HUDEP-2 (cell line): ENCODE results near the gene ASTN2.
A peak's percentile ranks its signal among the peaks of the same experiment; 100 is the strongest.

Experiments
- DNase-seq, 76 experiments: peaks; one replicate each; lab custom pipeline; 2025; ENCODE audit not compliant: unreplicated experiment in 76 of 76; lab: John Stamatoyannopoulos, UW

Gene ASTN2

DNA sequence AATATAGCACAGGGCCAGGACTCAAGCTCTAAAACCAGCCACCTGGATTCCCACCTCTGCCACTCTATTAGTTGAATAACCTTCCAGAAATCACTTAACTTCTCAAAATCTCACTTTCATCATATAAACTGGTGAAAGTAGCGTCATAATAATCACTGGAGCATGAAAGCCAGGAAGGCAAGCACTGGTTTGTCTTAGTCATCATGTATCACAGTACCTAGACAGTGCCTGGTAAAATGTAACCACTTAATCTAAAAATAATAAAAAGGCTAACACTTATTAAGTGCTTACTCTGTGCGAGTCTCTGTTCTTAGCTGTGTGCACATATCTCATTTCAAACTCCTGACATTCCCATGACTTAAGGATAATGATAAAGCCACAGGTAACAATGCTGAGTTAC, 109.4 kb downstream of the ASTN2 start:
- no peak for DNase-seq

DNA sequence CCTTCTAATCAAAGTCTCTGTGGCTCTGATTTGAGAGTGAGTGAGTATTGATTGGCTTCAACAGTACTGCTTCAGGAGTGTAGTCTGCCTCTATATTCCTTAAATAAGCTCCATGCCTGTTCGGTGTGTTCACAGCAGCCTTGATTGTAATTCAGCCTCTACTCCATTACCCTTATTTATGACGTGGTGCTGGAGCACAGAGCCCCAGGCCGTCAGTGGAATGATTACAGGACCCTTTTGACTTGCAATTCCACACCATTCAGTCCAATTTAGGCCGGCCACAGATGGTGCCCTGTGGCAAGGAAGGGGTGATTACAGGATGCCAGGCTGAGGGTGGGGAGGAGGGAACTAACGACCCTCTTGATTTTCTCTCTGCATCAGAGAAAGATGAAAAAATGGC, 110.3 kb downstream of the ASTN2 start:
- no peak for DNase-seq

- no peak for DNase-seq
Observed at GRCh38 chr9:117303643-117304230, 111.1 kb downstream of the ASTN2 start.

- DNase-seq = no peak
Observed at GRCh38 chr9:117302487-117302886, 112.4 kb downstream of the ASTN2 start.

- no peak for DNase-seq
Observed at GRCh38 chr9:117300371-117301110, 114.3 kb downstream of the ASTN2 start.

- DNase-seq = no peak
Observed at GRCh38 chr9:117296453-117296852, 118.4 kb downstream of the ASTN2 start.

DNA sequence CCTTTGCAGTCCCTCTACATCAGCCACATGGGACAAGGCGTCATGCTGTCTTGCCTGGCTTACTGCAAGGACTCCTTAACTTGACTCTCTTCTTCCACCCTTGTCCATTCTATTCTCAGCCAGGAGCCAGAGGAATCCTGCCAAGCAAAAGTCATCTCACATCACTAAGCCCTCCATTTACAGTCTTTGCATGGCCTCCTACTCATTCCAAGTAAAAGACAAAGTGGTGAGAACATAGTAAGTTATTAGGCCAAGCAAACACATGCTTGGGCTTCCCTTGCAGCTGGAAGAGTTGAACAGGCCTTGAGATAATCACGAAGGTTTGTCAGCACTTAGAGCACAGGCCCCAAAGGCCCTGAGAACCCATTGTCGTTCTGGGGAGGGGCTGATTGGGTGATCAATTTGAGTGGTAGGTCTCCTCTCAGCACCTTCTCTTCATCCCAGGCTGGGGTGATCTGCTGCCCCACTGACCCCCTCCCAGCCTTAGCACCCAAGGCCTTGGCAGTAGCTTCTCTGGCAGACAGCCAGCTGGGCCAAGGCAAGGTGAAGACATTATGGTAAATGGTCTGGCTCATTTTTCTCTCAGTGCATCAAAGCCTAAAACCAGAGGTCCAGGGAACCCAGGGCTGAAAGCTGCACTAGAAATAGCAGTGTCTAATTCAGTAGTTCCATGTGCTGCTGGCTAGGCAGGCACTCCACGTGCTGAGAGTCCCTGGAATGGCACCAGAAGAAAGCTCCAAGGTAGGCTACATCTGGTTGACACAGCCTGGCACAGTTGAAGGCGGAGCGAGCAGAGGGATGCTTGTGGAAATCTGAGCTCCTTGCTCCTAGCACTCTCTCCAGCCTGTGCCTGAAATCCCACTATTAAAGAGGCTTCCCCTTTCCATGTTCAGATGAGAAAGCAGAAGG, 121.4 kb downstream of the ASTN2 start:
- DNase-seq = no peak

- DNase-seq = peak in 1 of 76 experiments; percentile 0
Observed at GRCh38 chr9:117290856-117291622, 123.8 kb downstream of the ASTN2 start.

GRCh38 chr9:117290306-117290840, 124.5 kb downstream of the ASTN2 start:
- no peak for DNase-seq

DNA sequence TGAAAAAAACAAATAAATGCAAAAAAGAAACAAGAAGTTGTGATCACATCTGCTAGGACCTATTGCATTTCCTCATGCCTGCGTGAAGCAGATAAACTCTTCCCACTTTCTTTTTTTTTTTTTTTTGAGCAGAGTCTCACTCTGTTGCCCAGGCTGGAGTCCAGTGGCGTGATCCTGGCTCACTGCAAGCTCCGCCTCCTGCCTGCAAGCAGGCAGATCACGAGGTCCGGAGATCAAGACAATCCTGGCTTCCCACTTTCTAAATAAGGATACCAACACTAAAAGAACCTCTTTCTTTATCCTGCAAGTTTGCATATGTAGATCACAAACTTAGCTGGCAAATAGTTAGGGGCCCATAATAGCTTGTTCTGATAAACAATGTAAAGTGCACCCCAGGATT, 128.6 kb downstream of the ASTN2 start:
- DNase-seq = no peak

GRCh38 chr9:117284414-117284813, 130.4 kb downstream of the ASTN2 start:
- DNase-seq = no peak

- DNase-seq = no peak
Observed at GRCh38 chr9:117282541-117282940, 132.3 kb downstream of the ASTN2 start.

DNA sequence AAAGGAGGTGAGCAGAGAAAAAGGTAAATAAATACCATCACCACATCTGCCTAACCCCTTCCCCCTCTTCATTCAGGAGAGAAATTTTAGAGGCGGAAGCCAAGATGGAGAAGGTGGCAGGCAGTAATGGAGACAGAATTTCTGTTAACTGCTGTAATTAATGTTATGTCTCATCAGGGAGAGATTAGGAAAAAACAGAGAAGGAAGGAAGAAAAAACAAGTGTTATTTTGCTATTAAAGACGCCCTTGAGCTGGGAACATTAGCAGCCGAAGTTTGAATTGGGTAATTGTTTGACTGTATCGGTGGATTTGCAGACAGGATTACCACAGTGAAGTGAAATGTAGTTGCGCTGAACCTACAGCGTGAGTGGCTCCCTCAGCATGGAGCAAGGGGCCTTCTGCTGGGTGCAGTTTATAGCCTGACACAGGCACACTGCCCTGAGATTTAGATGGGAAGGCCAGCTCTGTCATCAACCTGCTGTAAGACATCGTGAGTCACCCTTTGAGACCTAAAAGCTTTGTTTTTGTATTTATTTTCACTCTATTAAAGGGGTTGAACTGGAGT, 136.3 kb downstream of the ASTN2 start:
- DNase-seq = no peak

GRCh38 chr9:117278020-117278419, 136.8 kb downstream of the ASTN2 start:
- no peak for DNase-seq

- no peak for DNase-seq
Observed at GRCh38 chr9:117276444-117276843, 138.4 kb downstream of the ASTN2 start.

DNA sequence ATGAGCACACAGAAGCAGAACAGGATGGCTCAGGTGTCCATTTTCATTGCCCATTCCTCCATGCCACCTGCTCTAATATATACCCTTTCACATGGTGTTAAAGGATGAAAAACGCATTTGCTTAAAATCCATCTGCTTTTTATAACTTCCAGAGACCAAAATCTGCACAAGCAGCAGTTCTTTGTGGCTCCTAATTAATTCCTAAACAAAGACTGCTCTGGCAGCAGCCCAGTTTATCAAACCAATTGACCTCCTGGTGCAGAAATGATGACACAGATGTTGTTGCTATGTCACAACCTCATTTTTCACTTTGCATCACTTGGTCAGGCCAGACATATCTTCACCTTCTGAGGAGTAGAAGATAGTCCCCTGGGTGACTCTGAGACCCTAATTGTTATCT, 141.2 kb downstream of the ASTN2 start:
- DNase-seq = no peak

DNA sequence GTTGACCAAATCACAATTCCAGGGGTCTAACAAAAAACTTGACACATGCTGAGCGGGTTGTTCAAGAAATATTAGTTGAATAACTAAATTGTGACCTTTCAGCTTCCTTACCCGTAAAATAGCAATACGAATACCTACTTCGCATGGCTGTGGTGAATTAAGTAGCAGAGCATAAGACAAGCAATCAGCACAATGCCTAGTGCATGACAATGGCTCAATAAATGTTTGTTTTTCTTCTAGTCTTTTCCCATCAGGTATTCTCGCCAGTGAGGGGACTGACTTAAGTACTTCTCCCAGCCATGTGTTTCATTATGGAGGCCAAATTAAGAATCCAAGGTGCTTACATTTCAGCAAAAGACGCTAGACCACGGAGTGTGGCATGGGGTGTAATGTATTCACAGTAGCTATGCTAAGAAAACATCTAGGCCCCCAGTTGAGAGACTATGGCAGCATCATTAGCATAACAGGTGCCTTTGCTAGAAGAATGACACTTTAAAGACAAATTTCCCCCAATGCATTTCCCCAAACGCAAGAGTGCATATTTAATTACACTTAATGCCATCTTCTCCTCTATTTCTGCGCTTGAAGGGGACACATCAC, 145.9 kb downstream of the ASTN2 start:
- no peak for DNase-seq

- DNase-seq = no peak
Observed at GRCh38 chr9:117266855-117267497, 147.9 kb downstream of the ASTN2 start.

DNA sequence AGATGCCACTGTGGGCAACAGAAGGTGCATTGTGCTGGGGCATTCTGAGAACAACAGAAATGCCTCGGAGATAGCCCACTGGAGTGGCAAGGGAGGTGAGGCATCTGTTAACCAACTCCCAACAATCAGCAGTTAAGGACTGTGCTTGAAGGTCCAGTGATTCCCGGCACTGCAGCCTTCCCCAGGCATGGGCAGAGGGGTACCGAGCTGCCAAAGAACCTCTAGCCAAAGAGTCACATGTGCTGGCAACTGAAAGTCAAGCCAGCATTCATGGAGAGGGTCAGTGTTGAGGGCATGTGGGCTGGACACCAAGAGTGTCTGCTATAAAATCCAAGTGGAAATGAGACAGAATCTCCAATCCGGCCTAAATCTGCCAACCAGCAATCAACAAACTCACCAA, 149.6 kb downstream of the ASTN2 start:
- DNase-seq = no peak
